ENCODE results near the gene ERO1B. TPM values are rescaled to one million over a fixed set of nuclear protein-coding genes. Genes with fewer than 3 reads are reported as not detected.

Gene ERO1B
- total and polyA plus RNA-seq, 2 of the 4 experiments (the other 2 are of a cell fraction) = 0.54 to 0.60 TPM

GRCh38 chr1:236275061-236275460 lies 6.7 kb downstream of the ERO1B start:
- no peak overlapping the region for H2BK5ac ChIP-seq (ENCODE audit: low read depth, low read length, poor library complexity, severe bottlenecking)
- H3K4me2 ChIP-seq (ENCODE audit: low read depth, low read length) = no peak overlapping the region
- H4K20me1 ChIP-seq (ENCODE audit: insufficient read depth, low read length) = no peaks in the 10 kb centered on the region
- H3K4ac ChIP-seq (ENCODE audit: low read depth, low read length) = no peak overlapping the region
- ChIA-PET CTCF (no interaction called here), POLR2A (ENCODE audit: unreplicated experiment) (no interaction called here)
- no peaks in the 10 kb centered on the region for H3K36me3 ChIP-seq (ENCODE audit: control insufficient read depth, insufficient read depth, low read length)
- H2AK5ac ChIP-seq (ENCODE audit: low read depth, low read length) = no peak overlapping the region
- H3K23ac ChIP-seq (ENCODE audit: low read depth, low read length) = no peak overlapping the region
- no peak overlapping the region for H4K8ac ChIP-seq (ENCODE audit: low read depth in 2 of 2, low read length in 2 of 2)
- no peak overlapping the region for H4K5ac ChIP-seq (ENCODE audit: low read depth, low read length)
- H2AFZ ChIP-seq (replicated peaks; ENCODE audit: low read length, poor library complexity) = no peak overlapping the region
- H3K14ac ChIP-seq (replicated peaks; ENCODE audit: low read depth, low read length) = no peak overlapping the region
- no peak overlapping the region for H2BK15ac ChIP-seq (ENCODE audit: low read depth, low read length)
- in situ Hi-C loops (cut with MboI; ENCODE audit: low sequenced_read_pairs) = no loop called here
- intact Hi-C loops (cut with micrococcal nuclease) = no loop called here
- no TSS peak for BruUV-seq (replicated peaks)
- H3K27ac ChIP-seq (ENCODE audit: insufficient read depth, low read length) = no peak overlapping the region
- H3K27me3 ChIP-seq (ENCODE audit: control insufficient read depth, insufficient read depth, low read length) = no peaks in the 10 kb centered on the region
- H2AK9ac ChIP-seq (replicated peaks; ENCODE audit: low read depth, low read length, poor library complexity) = no peak overlapping the region
- no peak overlapping the region for H4K91ac ChIP-seq (ENCODE audit: insufficient read depth, low read depth, low read length)
- H3K18ac ChIP-seq (ENCODE audit: low read depth, low read length) = no peak overlapping the region
- H3K56ac ChIP-seq (ENCODE audit: extremely low read depth, insufficient read depth, low read length) = no peak overlapping the region
- no peaks in the 10 kb centered on the region for H3K9me1 ChIP-seq (ENCODE audit: insufficient read depth, low read length)
- dilution Hi-C loops (cut with HindIII; ENCODE audit: low sequenced_read_pairs, unreplicated experiment) = no loop called here
- no peak overlapping the region for H2BK120ac ChIP-seq (ENCODE audit: low read depth, low read length)
- no peak overlapping the region for H2BK20ac ChIP-seq (ENCODE audit: low read depth, low read length)
- ATAC-seq (ENCODE audit: low read depth) (no peak), DNase-seq (no peak)
- no peaks in the 10 kb centered on the region for H3K9me3 ChIP-seq (ENCODE audit: control insufficient read depth, insufficient read depth, low read length)
- TF ChIP-seq CHD1 (IDR thresholded peaks at IDR 0.05; ENCODE audit: low read depth, low read length) (no peak), POLR2A (IDR thresholded peaks at IDR 0.05; ENCODE audit: low read depth, low read length) (no peak), NFE2L2 (IDR thresholded peaks at IDR 0.05; ENCODE audit: low read depth, low read length) (no peak), CEBPB (IDR thresholded peaks at IDR 0.05; ENCODE audit: low read depth, low read length) (no peak), USF2 (IDR thresholded peaks at IDR 0.05; ENCODE audit: low read depth, low read length) (no peak), SMC3 (IDR thresholded peaks at IDR 0.05; ENCODE audit: low read depth, low read length) (no peak), RFX5 (IDR thresholded peaks at IDR 0.05; ENCODE audit: low read depth, low read length) (no peak), MAZ (IDR thresholded peaks at IDR 0.05; ENCODE audit: borderline replicate concordance, low read depth, low read length) (no peak), MAFK (IDR thresholded peaks at IDR 0.05; ENCODE audit: low read depth, low read length) (no peak), MXI1 (IDR thresholded peaks at IDR 0.05; ENCODE audit: borderline replicate concordance, low read depth, low read length) (no peak), RCOR1 (IDR thresholded peaks at IDR 0.05; ENCODE audit: insufficient replicate concordance, low read length) (no peak), FOS (IDR thresholded peaks at IDR 0.05; ENCODE audit: low read depth, low read length) (no peak), RAD21 (IDR thresholded peaks at IDR 0.05; ENCODE audit: low read length) (no peak), CTCF (conservative IDR thresholded peaks at IDR 0.05; ENCODE audit: low read depth, low read length) (no peak)
- TF ChIP-seq, protein P1, sequence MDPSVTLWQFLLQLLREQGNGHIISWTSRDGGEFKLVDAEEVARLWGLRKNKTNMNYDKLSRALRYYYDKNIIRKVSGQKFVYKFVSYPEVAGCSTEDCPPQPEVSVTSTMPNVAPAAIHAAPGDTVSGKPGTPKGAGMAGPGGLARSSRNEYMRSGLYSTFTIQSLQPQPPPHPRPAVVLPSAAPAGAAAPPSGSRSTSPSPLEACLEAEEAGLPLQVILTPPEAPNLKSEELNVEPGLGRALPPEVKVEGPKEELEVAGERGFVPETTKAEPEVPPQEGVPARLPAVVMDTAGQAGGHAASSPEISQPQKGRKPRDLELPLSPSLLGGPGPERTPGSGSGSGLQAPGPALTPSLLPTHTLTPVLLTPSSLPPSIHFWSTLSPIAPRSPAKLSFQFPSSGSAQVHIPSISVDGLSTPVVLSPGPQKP (IDR thresholded peaks at IDR 0.05; ENCODE audit: borderline replicate concordance, low read depth, low read length) = no peak
- H3K4me1 ChIP-seq (ENCODE audit: control insufficient read depth, insufficient read depth, low read length) = no peaks in the 10 kb centered on the region
- H3K4me3 ChIP-seq (ENCODE audit: insufficient read depth, low read depth, low read length) = no peak overlapping the region
- no peak overlapping the region for H3K9ac ChIP-seq (ENCODE audit: low read depth, low read length)
- H3K79me1 ChIP-seq (ENCODE audit: low read depth in 1 of 2, low read length in 2 of 2) = no peaks in the 10 kb centered on the region
